ENCODE measurements around the gene C17orf107. TPM values are rescaled to one million over a fixed set of nuclear protein-coding genes. Genes with fewer than 3 reads are reported as not detected.
A peak's percentile ranks its signal among the peaks of the same experiment; 100 is the strongest.

C17orf107 gene
- total RNA-seq, 1 experiment from 2014 or later: 3.6 TPM

DNA sequence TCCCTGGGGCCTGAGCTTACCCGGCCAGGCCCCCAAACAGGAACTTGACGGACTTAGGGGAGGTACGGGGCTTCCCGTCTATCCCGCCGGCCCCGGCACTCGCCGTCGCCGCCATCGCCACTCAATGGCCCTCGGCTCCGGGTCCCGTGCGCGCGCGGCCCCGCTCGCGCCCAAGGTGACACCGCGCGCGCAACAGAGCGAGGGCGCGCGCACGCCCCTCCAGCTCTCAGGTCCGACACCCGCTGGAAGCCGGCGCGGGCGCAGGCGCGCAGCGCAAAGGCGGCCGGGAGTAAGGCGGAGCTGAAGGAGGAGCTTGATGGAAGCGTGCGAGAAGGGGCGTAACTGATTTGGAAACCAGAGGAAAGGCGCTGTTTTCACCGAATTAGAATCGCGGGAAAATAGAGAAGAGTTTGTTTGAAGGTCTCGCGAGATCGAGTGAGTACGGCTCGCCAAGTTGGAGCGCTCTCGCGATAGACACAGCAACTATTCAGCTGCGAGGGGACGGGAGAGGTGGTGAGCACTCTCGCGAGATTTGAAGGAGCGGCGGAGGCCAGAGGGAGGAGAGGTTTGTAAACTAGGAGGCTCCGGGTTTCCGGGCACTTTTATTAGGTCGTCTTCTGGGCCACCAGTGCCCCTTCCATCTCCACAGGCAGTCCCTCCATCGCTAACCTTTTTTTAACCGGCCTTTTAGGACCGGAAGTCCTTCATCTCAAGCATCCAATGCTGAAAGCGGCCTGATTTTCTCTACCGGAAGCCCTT, 40.6 kb downstream of the C17orf107 start, which contains the start of the genes RNF167 and SLC25A11:
Gene RNF167 (plus strand): TSS at position 473 of the 759 bp plus-strand sequence. CDS start 642 bp downstream, outside the sequence.
Gene SLC25A11 (minus strand): TSS at position 251 of the 759 bp plus-strand sequence. CDS start 136 bp downstream, at position 115.
- no peaks in the 10 kb centered on the region for H3K27me3 Mint-ChIP-seq (ENCODE audit: insufficient read depth, unreplicated experiment)
- H3K27ac Mint-ChIP-seq (ENCODE audit: low read depth, unreplicated experiment): peak within 1 kb of the TSS; percentile 98
- peaks cover 56% of the 10 kb centered on the region for H3K36me3 Mint-ChIP-seq (ENCODE audit: insufficient read depth, unreplicated experiment)
- H3K4me1 Mint-ChIP-seq (ENCODE audit: insufficient read depth, unreplicated experiment): peaks cover 43% of the 10 kb centered on the region
- intact Hi-C loops (cut with micrococcal nuclease): loop anchor here (1.0 to 2.0 kb wide), 2 partner anchors 19 to 31 kb away; no protein-coding TSS in a partner anchor
- TF ChIP-seq, protein P1, sequence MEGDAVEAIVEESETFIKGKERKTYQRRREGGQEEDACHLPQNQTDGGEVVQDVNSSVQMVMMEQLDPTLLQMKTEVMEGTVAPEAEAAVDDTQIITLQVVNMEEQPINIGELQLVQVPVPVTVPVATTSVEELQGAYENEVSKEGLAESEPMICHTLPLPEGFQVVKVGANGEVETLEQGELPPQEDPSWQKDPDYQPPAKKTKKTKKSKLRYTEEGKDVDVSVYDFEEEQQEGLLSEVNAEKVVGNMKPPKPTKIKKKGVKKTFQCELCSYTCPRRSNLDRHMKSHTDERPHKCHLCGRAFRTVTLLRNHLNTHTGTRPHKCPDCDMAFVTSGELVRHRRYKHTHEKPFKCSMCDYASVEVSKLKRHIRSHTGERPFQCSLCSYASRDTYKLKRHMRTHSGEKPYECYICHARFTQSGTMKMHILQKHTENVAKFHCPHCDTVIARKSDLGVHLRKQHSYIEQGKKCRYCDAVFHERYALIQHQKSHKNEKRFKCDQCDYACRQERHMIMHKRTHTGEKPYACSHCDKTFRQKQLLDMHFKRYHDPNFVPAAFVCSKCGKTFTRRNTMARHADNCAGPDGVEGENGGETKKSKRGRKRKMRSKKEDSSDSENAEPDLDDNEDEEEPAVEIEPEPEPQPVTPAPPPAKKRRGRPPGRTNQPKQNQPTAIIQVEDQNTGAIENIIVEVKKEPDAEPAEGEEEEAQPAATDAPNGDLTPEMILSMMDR (IDR thresholded peaks at IDR 0.05; ENCODE audit: unreplicated experiment): no peak
- POLR2A ChIA-PET: interaction anchor here (0.6 to 21.5 kb wide), 29 partner anchors 10 to 1366 kb away, joined by 3 to 639 read pairs (median 6); partner anchors contain the start of genes ARRB2, CAMTA2, CHRNE and CYB5D2
- DNase-seq (ENCODE audit: unreplicated experiment): peak; percentile 99
- no TSS peak for BruUV-seq (replicated peaks)
- CTCF ChIA-PET: interaction anchor here (0.5 to 3.0 kb wide), 12 partner anchors 9 to 537 kb away, joined by 3 to 24 read pairs (median 3); partner anchors contain the start of gene PFN1
- no peaks in the 10 kb centered on the region for H3K9me3 Mint-ChIP-seq (ENCODE audit: unreplicated experiment)
- peak within 1 kb of the TSS; percentile 91 for H3K4me3 Mint-ChIP-seq (ENCODE audit: unreplicated experiment)

DNA sequence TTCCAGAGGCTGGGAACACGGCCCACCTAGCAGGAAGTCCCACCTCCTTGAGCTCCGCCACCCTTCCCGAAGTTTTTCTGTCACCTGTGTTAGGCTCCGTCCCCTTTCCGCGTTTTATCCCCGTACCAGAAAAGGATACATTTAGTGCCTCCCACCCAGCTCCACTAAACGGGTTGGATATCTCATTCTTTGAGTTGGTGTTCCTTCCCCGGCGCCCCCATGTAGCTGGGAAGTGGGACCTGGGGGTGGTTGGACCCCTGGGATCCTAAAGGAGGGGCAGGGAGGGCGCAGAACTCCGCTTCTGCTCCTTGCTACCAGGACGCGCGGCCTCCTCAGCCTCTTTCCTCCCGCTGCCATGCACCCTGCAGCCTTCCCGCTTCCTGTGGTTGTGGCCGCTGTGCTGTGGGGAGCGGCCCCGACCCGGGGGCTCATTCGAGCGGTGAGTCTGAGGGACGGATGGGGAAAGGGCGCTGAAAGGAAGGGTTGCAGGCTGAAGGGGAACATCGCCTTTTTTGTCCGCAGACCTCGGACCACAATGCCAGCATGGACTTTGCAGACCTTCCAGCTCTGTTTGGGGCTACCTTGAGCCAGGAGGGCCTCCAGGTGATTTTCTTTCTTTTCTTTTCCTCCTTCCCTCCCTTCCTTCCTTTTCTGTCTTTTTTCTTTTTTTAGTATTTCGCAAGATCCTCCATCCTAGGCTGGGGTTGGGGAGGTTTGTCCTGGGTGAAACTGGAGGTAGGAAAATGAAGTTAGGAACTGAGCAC, 41.4 kb downstream of the C17orf107 start:
- H3K4me3 Mint-ChIP-seq (ENCODE audit: unreplicated experiment): peak overlapping the region; percentile 91
- ChIA-PET POLR2A (interaction anchor here (0.6 to 21.5 kb wide), 26 partner anchors 9 to 1365 kb away, joined by 3 to 639 read pairs (median 6); partner anchors contain the start of genes ARRB2, CAMTA2, CHRNE and CYB5D2), CTCF (interaction anchor here (0.5 to 3.0 kb wide), 9 partner anchors 8 to 229 kb away, joined by 3 to 24 read pairs (median 3); partner anchors contain the start of gene PFN1)
- no peaks in the 10 kb centered on the region for H3K27me3 Mint-ChIP-seq (ENCODE audit: insufficient read depth, unreplicated experiment)
- H3K4me1 Mint-ChIP-seq (ENCODE audit: insufficient read depth, unreplicated experiment): peaks cover 51% of the 10 kb centered on the region
- DNase-seq (ENCODE audit: unreplicated experiment): no peak
- H3K27ac Mint-ChIP-seq (ENCODE audit: low read depth, unreplicated experiment): peak overlapping the region; percentile 98
- intact Hi-C loops (cut with micrococcal nuclease): loop anchor here (1.0 to 2.0 kb wide), 2 partner anchors 20 to 31 kb away; no protein-coding TSS in a partner anchor
- TF ChIP-seq, protein P1 (IDR thresholded peaks at IDR 0.05; ENCODE audit: unreplicated experiment): no peak
- peaks cover 64% of the 10 kb centered on the region for H3K36me3 Mint-ChIP-seq (ENCODE audit: insufficient read depth, unreplicated experiment)
- H3K9me3 Mint-ChIP-seq (ENCODE audit: unreplicated experiment): no peaks in the 10 kb centered on the region
- TSS peak; percentile 72 for BruUV-seq (replicated peaks)

DNA sequence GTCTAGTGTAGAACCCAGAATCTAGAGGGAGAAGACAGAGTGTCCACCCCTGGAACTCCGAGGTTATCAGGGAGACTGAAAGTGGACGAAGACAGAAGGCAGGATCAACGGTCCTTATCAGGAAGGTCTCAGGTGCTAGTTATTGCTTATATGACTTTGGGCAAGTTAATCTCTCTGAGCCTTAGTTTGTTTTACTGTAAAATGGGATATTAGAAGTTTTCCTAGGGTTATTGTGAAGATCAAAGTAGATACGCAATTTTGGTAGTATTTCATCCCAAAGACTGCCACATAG, 41.9 kb downstream of the C17orf107 start:
- Mint-ChIP-seq H3K27ac (ENCODE audit: low read depth, unreplicated experiment) (peak overlapping the region; percentile 98), H3K36me3 (ENCODE audit: insufficient read depth, unreplicated experiment) (peaks cover 69% of the 10 kb centered on the region), H3K4me3 (ENCODE audit: unreplicated experiment) (peak overlapping the region; percentile 91), H3K27me3 (ENCODE audit: insufficient read depth, unreplicated experiment) (no peaks in the 10 kb centered on the region), H3K4me1 (ENCODE audit: insufficient read depth, unreplicated experiment) (peaks cover 55% of the 10 kb centered on the region), H3K9me3 (ENCODE audit: unreplicated experiment) (no peaks in the 10 kb centered on the region)
- ChIA-PET POLR2A (interaction anchor here (2.5 to 21.5 kb wide), 5 partner anchors 8 to 46 kb away, joined by 22 to 639 read pairs (median 77); partner anchors contain the start of genes CAMTA2, ENO3, PFN1 and SPAG7), CTCF (interaction anchor here (0.6 kb wide), 1 partner anchor 39 kb away, joined by 3 read pairs; no protein-coding TSS in a partner anchor)
- TF ChIP-seq, protein P1 (IDR thresholded peaks at IDR 0.05; ENCODE audit: unreplicated experiment): no peak
- DNase-seq (ENCODE audit: unreplicated experiment): no peak
- no TSS peak for BruUV-seq (replicated peaks)
- intact Hi-C loops (cut with micrococcal nuclease): loop anchor here (2.0 kb wide), 1 partner anchor 20 kb away; no protein-coding TSS in a partner anchor

Measured in MCF 10A (cell line).